Fibroblast of the aortic adventitia (primary cell): Measurements from ENCODE around the gene SLC24A1. TPM values are rescaled to one million over a fixed set of nuclear protein-coding genes. Genes with fewer than 3 reads are reported as not detected.
A peak's percentile ranks its signal among the peaks of the same experiment; 100 is the strongest.

Experiments
- DNase-seq: peaks from one replicate; pipeline ENCODE4 v3.0.0-alpha.2; 2010; ENCODE audit warnings: low read depth
- H3K4me3 ChIP-seq: 2 replicates; pipeline ENCODE4 v1.5.1; 2011; ENCODE audit warnings: low read depth, mild to moderate bottlenecking, control low read depth, low read length, moderate library complexity
- total RNA-seq: library from RNA; depleted of rRNA; stranded (reverse); fragments of >200 nt; gene quantifications from 2 replicates; pipeline ENCODE4 v1.2.3, GENCODE V29; 2012; ENCODE audit warnings: low replicate concordance
- TF ChIP-seq, protein P1 (sequence below): IDR thresholded peaks from 2 replicates; pipeline ENCODE4 v1.5.1; 2011; ENCODE audit warnings: mild to moderate bottlenecking, low read length, control low read depth, inconsistent platforms; ENCODE audit not compliant: insufficient read depth

SLC24A1 gene
- total RNA-seq, result 7.9 and 13.2 TPM in 2 replicates

DNA sequence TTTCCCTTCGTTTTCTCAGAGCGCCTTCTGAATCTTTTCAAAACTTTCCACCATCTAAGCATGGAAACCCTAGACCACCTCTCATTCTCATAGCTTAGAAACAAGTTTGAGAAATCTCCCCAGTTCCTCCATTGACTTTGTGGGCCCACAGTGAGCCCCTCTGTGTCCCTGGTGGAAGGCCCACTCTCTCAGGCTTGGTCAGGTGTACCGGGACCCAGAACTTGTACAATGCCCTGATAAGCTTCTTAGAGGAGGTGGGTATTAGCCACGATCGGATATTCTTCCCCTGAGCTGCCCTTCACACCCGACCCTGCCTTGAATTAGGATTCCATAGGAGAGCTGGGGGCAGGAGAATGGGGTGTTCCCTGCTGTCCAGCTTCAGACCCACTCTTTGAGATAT is at the start of gene SLC24A1:
TSS of gene SLC24A1 (plus strand) at position 301 of the 400 bp plus-strand sequence. CDS start 2,143 bp downstream, outside the sequence.
- TF ChIP-seq, protein P1, sequence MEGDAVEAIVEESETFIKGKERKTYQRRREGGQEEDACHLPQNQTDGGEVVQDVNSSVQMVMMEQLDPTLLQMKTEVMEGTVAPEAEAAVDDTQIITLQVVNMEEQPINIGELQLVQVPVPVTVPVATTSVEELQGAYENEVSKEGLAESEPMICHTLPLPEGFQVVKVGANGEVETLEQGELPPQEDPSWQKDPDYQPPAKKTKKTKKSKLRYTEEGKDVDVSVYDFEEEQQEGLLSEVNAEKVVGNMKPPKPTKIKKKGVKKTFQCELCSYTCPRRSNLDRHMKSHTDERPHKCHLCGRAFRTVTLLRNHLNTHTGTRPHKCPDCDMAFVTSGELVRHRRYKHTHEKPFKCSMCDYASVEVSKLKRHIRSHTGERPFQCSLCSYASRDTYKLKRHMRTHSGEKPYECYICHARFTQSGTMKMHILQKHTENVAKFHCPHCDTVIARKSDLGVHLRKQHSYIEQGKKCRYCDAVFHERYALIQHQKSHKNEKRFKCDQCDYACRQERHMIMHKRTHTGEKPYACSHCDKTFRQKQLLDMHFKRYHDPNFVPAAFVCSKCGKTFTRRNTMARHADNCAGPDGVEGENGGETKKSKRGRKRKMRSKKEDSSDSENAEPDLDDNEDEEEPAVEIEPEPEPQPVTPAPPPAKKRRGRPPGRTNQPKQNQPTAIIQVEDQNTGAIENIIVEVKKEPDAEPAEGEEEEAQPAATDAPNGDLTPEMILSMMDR, result no peak
- no peak for DNase-seq
- no peak within 1 kb of the TSS for H3K4me3 ChIP-seq

DNA sequence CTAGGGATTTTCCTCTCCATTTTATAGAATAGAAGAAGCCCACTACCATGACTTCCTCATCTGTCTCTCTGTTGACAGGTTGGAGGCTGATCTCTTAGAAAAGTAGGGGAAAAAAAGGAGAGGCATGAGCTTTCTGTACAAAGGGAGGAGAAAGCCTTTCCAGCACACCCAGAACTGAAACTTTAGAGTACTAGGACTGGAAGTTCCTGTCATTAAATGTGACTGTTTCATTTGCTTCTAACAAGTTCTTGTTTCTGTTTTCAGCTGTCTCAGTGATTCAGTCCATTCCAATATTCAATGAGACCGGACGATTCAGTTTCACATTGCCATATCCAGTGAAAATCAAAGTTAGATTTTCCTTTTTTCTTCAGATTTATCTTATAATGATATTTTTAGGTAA is 49.8 kb upstream of the SLC24A1 start:
- H3K4me3 ChIP-seq, result no peak overlapping the region
- TF ChIP-seq, protein P1, result no peak
- DNase-seq, result no peak

DNA sequence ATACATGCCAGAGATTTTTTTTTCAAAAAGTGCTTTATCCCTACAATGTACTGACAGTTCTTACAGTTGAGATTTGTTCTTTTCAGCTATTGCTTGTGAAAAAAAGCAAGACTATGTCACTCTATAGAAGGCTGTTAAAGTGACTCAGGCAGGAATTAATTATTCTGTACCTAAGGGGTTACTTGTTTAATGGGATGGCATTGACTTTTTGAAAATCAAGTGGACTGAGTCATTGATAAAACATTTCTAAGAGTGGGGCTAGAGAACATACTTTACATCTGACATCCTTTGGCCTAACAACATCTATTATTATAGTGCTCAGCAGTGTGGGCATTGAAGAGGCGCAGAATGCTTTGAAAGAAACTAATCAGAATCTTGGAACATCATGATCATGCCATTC is 45.1 kb upstream of the SLC24A1 start:
- TF ChIP-seq, protein P1, result no peak
- DNase-seq, result peak; percentile 47
- H3K4me3 ChIP-seq, result no peak overlapping the region

DNA sequence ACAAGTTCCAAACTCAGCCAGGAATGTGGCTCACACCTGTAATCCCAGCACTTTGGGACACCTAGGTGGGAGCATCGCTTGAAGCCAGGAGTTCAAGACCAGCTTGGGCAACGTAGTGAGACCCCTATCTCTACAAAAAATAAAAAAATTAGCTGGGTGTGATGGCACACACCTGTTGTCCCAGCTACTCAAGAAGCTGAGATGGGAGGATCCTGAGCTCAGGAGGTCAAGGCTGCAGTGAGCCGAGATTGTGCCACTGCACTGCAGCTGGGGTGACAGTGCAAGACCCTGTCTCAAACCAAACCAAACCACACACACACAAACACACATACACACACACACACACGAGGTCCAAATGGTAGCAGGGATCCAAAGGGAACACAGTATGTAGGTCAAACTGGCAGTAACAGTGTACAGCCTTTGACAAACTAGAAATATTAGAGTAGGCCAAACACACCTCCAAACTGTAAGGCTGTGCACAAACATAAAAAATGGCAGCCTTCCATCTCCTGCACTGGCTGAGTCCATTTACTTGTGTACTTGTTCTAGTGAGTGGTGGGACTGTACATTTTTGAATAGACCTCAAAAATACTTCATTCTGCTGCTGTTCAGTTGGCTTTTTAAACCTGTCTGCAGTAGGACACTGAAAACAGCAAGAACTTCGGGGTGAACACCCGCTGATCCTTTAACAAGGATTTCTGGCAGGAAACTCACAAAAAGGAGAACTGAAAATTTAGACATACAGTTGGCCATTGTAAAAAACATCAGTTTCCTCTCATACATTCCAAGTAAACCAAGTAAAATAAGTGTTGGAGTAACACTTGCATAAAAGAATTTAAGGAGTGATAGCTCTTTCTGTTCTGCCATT is 44.4 kb upstream of the SLC24A1 start:
- TF ChIP-seq, protein P1, result no peak
- DNase-seq, result no peak
- H3K4me3 ChIP-seq, result no peak overlapping the region

DNA sequence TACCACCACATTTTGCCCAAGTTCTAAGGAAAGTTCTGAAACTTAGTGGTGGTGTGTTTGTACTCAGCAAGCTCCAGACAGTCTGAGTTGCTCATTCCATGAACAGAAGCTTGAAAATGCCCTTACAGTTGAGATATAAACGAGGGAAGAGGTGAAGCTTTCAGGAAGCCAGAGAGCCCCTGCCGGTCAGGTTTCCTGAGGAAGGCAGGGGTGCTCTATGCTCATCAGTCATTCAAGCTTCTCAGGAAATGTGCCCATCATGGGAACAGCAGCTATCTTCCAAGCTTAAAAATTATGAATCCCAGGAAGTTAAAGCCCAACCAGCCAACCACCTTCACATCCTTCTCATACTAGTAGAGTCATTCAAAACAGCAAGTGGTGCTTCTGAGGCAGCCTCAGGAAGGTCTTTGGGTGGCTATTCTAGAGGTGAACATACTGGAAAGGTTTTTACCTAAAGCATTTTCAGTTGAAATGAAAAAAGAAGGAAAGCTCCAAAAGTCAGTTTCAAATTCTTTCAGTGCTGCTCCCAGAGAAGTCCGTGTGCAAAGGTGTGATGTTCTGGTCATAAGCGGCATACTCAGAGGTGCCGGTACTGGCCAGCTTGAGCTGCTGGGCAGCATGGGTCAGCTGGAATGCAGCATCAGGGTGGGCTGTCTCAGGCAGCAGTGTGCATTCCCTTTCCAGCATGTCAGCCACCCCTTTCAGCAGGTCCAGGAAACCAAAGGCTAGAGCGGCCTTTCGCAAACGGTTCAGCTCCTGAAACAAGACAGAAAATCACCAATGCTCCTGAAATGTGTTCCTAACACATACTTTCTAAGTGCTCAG is 42.6 kb upstream of the SLC24A1 start:
- TF ChIP-seq, protein P1, result no peak
- DNase-seq, result no peak

DNA sequence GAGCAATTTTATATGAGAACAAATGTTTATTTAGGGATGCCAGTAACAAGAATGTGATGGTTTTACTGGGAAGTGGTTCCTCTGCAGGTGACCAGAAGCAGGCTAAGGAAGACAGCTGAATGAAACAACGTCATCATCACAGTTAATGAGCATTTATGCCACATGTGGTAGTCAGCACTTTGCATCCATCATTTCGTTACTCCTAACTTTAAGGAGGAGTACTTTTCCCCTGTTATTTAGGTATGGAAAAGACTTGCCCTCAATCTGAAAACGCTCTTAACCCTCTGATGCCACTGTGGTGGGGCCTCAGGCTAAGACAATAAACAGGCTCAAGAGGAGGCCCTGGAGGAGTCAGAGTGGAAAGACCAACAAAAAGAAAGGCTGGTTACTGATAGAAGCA is 42.0 kb upstream of the SLC24A1 start:
- DNase-seq, result no peak
- H3K4me3 ChIP-seq, result no peak overlapping the region
- TF ChIP-seq, protein P1, result no peak

More for the DNA sequence above, 42.6 kb upstream of the SLC24A1 start:
- no peak overlapping the region for H3K4me3 ChIP-seq
